ENCODE data around the gene FGD5. TPM values are rescaled to one million over a fixed set of nuclear protein-coding genes. Genes with fewer than 3 reads are reported as not detected.

The FGD5 gene
- total RNA-seq, 4 donors from 2014 or later: 3.8 to 10.2 (median 7.6) TPM

DNA sequence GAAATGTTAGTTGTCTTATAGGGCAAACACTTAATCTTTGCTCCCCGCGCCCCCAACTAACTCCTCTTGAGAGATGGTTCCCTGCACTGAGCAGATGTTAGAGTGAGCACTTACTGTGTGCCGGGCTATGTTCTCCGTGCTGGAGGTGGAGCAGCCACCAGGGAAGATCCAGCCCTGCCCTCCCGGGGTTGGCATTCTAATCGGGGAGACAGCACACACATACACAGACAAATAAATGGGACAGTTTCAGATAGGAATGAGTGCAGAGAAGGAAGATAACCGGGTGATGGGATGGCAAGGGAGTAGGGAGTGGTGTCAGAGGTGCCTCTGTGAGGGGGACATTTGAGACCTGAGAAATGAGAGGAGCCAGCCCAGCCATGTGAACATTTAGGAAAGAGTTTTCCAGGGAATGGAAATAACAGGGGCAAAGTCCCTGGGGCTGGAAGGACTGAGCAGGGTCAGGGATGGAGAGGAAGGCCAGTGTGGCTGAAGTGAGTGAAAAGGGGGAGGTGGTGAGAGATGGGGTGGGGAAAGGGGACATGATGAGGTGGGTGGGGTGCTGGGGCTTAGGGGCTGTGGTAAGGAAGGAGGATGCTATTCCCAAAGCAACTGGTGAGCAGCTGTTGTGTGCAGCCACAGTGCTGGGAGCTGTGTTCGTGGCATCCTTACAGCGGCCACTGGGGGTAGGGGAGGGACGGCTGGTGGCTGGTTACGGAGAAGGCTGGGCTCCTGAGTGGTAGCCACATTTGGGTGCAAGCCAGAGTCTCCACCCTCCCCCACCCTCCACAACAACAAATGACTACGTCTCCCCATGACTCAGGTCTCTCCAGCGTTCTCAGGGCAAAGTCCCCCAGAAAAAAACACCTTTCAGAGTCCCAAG is 15.4 kb upstream of the FGD5 start:
- WGBS, 2 donors: 63 to 64% methylated on average over 13 of the region's 13 CpGs
- intact Hi-C loops (cut with DNase I; ENCODE audit: low total_unique reads): no loop called here
- TF ChIP-seq POLR2A (IDR thresholded peaks at IDR 0.05): no peak
- TF ChIP-seq, protein P1, sequence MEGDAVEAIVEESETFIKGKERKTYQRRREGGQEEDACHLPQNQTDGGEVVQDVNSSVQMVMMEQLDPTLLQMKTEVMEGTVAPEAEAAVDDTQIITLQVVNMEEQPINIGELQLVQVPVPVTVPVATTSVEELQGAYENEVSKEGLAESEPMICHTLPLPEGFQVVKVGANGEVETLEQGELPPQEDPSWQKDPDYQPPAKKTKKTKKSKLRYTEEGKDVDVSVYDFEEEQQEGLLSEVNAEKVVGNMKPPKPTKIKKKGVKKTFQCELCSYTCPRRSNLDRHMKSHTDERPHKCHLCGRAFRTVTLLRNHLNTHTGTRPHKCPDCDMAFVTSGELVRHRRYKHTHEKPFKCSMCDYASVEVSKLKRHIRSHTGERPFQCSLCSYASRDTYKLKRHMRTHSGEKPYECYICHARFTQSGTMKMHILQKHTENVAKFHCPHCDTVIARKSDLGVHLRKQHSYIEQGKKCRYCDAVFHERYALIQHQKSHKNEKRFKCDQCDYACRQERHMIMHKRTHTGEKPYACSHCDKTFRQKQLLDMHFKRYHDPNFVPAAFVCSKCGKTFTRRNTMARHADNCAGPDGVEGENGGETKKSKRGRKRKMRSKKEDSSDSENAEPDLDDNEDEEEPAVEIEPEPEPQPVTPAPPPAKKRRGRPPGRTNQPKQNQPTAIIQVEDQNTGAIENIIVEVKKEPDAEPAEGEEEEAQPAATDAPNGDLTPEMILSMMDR (IDR thresholded peaks at IDR 0.05): no peak
- H3K4me3 ChIP-seq (ENCODE audit: low read depth, poor library complexity, severe bottlenecking): no peak overlapping the region
- no peak for DNase-seq (ENCODE audit: low spot score in 2 of 2)

DNA sequence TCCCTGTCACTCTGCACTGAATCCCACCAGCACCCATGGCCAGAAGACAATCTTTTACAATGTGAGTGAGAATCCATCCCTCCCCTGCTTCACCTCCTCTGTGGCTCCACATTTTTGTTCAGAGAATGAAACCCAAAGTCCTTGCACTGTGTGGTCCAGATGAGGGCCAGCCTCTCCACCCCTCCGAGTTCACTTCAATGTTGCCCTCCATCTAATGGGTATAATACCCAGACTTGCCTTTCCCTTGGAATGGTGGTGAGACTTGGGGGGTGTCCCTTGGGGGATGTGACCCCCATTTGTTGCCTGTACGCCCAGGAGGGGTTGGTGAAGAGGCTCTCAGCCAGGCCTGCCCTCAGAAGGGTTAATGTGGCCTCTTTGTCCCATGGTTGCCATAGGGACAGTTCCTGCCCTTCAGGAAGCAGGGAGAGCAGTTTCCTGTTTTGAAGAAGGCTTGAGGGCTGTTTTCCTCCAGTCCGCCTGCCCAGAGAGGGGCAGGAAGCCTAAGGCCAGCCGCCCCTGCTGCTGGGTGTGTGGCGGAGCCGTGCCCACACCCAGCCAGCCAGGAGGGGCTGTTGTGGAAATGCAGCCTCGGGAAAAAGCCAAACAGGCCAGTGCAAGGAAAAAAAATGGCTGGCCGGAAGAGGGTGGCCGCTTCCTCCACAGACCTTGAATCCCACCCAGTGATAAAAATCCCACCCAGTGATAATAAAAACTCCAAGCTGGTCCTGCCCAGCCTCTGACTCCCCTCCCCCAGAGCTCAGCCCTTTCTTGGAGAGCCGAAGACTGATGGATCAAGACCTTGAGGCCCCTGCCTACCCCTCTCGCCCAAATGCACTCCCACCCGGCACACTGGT is 14.6 kb upstream of the FGD5 start:
- WGBS, 2 donors: 54 to 60% methylated on average over 12 of the region's 12 CpGs
- no peak overlapping the region for H3K4me3 ChIP-seq (ENCODE audit: low read depth, poor library complexity, severe bottlenecking)

DNA sequence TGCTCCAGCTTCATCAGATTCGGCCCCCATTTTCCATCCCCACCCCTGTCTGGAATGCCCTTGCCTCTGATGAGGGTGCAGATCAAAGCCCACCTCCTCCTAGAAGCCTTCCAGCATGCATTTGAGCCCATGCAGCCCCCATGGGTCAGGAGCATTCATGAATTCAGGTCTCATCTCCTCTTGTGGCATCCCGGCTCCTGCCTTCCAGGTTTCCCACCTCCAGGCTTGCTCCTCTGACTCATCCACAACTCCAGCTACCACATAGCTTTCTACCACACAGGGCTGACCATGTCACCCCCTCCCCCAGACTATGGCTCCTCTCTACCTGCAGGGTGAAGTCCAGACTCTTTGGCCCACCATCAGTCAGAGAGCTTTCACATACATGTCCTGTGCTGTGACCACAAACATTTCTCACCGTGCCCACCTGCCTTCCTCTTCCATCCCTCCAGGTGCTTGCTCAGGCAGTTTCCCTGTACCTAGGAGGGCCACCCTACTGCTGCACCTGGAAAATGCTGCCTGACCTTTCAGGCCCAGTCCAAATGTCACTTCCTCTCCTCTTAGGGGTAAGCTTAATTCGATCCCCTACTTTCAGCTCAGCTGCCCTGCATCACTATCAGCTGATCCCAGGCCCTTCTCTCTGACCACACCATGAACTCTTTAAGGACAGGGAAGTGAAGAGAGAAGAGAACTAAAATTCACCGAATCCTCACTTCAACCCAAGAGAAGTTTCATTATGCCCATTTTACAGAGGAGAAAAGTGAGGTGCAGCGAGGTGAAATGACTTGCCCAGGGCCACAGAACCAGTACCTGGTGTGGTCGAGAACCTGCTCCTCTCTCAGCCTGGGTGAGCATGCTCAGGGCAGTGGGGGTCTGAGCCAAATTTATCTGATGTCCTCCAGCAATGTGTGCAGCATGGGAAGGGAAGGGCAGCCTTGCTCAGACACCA is 13.7 kb upstream of the FGD5 start:
- intact Hi-C loops (cut with DNase I; ENCODE audit: low total_unique reads): no loop called here
- TF ChIP-seq, protein P1 (IDR thresholded peaks at IDR 0.05): no peak
- no peak for TF ChIP-seq POLR2A (IDR thresholded peaks at IDR 0.05)
- WGBS, 2 donors: 69% methylated on average over 7 of the region's 7 CpGs
- no peak overlapping the region for H3K4me3 ChIP-seq (ENCODE audit: low read depth, poor library complexity, severe bottlenecking)
- DNase-seq (ENCODE audit: low spot score in 2 of 2): no peak

More for the DNA sequence above, 14.6 kb upstream of the FGD5 start:
- no peak for TF ChIP-seq POLR2A (IDR thresholded peaks at IDR 0.05)
- TF ChIP-seq, protein P1 (IDR thresholded peaks at IDR 0.05): no peak
- intact Hi-C loops (cut with DNase I; ENCODE audit: low total_unique reads): no loop called here
- no peak for DNase-seq (ENCODE audit: low spot score in 2 of 2)

DNA sequence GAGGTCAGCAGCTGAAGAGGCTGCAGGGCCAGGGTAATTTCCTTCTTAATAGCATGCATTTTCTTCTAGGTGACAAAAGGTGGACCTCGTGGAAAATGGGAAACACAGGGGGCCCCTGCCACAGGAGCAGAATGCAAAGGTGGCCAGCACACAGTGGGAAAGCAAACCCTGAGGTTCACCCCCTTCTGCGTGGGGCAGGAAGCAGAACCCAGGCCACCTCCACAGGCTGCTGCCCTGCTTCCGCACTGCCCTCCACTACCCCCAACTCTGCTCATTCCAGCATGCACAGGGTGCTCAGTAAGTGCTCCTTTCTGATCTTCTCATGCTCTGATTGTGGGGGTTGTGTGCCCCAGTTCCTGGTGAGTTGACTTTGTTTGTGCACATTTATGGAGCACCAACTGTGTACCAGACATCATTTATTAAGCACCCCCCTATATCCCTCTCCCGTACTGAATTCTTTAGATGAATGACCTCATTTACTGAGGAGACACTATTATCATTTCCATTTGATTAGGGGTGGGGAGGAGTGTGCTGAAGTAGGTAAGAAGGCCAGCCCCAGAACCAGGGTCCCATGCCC is 12.7 kb upstream of the FGD5 start:
- TF ChIP-seq POLR2A (IDR thresholded peaks at IDR 0.05): no peak
- TF ChIP-seq, protein P1 (IDR thresholded peaks at IDR 0.05): no peak
- no peak overlapping the region for H3K4me3 ChIP-seq (ENCODE audit: low read depth, poor library complexity, severe bottlenecking)
- DNase-seq (ENCODE audit: low spot score in 2 of 2): no peak
- intact Hi-C loops (cut with DNase I; ENCODE audit: low total_unique reads): no loop called here
- 71 to 87% methylated on average over 4 of the region's 4 CpGs for WGBS, 2 donors
